Liver (tissue), 3 donors: ENCODE results near the gene ZFP64.

Experiments used
- ATF3 ChIP-seq: IDR thresholded peaks from 2 replicates; pipeline ENCODE4 v1.6.1; 2016; ENCODE audit warnings: antibody characterized with exemption
- CTCF ChIP-seq: fragments of 150-350 bp; IDR thresholded peaks from 2 replicates; pipeline ENCODE4 v1.5.1; 2017; ENCODE audit warnings: improper control_type of control experiment, low read depth, low read length; ENCODE audit not compliant: missing input control
- EGR1 ChIP-seq, 2 donors: IDR thresholded peaks; 2 replicates each; pipeline ENCODE4 v1.6.1; 2016 to 2018; ENCODE audit warnings: antibody characterized with exemption in 2 of 2, low read depth in 2 of 2
- GABPA ChIP-seq, 2 donors: IDR thresholded peaks in 1 of 2; conservative IDR thresholded peaks in 1 of 2; 2 replicates each; pipeline ENCODE4 v1.6.1; 2016; ENCODE audit warnings: antibody characterized with exemption in 2 of 2, mild to moderate bottlenecking in 1 of 2, moderate library complexity in 1 of 2
- JUND ChIP-seq, 2 donors: IDR thresholded peaks; 2 replicates each; pipeline ENCODE4 v1.6.1; 2016; ENCODE audit warnings: antibody characterized with exemption in 2 of 2
- MAX ChIP-seq: IDR thresholded peaks from 2 replicates; pipeline ENCODE4 v1.6.1; 2016; ENCODE audit warnings: antibody characterized with exemption
- NR2F2 ChIP-seq: IDR thresholded peaks from 2 replicates; pipeline ENCODE4 v1.6.1; 2016; ENCODE audit warnings: antibody characterized with exemption
- RAD21 ChIP-seq, 2 donors: IDR thresholded peaks; 2 replicates each; pipeline ENCODE4 v1.6.1; 2016; ENCODE audit warnings: antibody characterized with exemption in 2 of 2, mild to moderate bottlenecking in 2 of 2
- REST ChIP-seq: IDR thresholded peaks from 2 replicates; pipeline ENCODE4 v1.6.1; 2016; ENCODE audit warnings: antibody characterized with exemption, mild to moderate bottlenecking
- SP1 ChIP-seq: IDR thresholded peaks from 2 replicates; pipeline ENCODE4 v1.6.1; 2018; ENCODE audit warnings: antibody characterized with exemption, mild to moderate bottlenecking
- TAF1 ChIP-seq: conservative IDR thresholded peaks from 2 replicates; pipeline ENCODE4 v1.6.1; 2016; ENCODE audit warnings: antibody characterized with exemption, mild to moderate bottlenecking
- YY1 ChIP-seq: IDR thresholded peaks from 2 replicates; pipeline ENCODE4 v1.6.1; 2016; ENCODE audit warnings: antibody characterized with exemption, mild to moderate bottlenecking
- ZBTB33 ChIP-seq: IDR thresholded peaks from 2 replicates; pipeline ENCODE4 v1.6.1; 2016; ENCODE audit warnings: antibody characterized with exemption
- donor health status: healthy.
- donor health status: healthy.

- peak; percentile 22 for TF ChIP-seq CTCF
- TF ChIP-seq SP1 = no peak
- TF ChIP-seq NR2F2 = no peak
- TF ChIP-seq ZBTB33 = no peak
- TF ChIP-seq MAX = no peak
- TF ChIP-seq GABPA (IDR thresholded peaks at IDR 0.05 in 1 of 2, conservative IDR thresholded peaks at IDR 0.05 in 1 of 2) = no peak
- TF ChIP-seq REST = no peak
- TF ChIP-seq YY1 = no peak
- TF ChIP-seq TAF1 = no peak
- TF ChIP-seq JUND (IDR thresholded peaks at IDR 0.05) = no peak
- no peak for TF ChIP-seq ATF3
- TF ChIP-seq EGR1 (IDR thresholded peaks at IDR 0.05; ENCODE audit: low read depth in 2 of 2) = no peak
- TF ChIP-seq RAD21 (IDR thresholded peaks at IDR 0.05) = no peak
Measured at GRCh38 chr20:52191916-52192718, 538 bp upstream of the ZFP64 start.
